GM12878 (cell line): ENCODE measurements around the gene HMX2. TPM values are rescaled to one million over a fixed set of nuclear protein-coding genes. Genes with fewer than 3 reads are reported as not detected.

ENCODE experiments used
- ATAC-seq: fragments of 200-7000 bp; cut with Tn5 transposase; 3 replicates; pipeline ENCODE4 v1.9.1; 2020; ENCODE audit warnings: mild to moderate bottlenecking, moderate library complexity
- BruUV-seq: library from RNA; stranded (reverse); fragments of 400-500 nt; replicated peaks from 2 replicates; lab custom pipeline; 2021; lab: Mats Ljungman, UMichigan
- CTCF ChIA-PET: fragments of 300-600 bp; sonication (Branson Sonifier 250); formaldehyde crosslinking; extraction: SDS; loops from one replicate; lab custom pipeline; 2021; ENCODE audit warnings: inconsistent platforms; lab: Yijun Ruan, JAX
- POLR2A ChIA-PET: fragments of 350-600 bp; formaldehyde crosslinking; extraction: SDS; loops from one replicate; lab custom pipeline; 2021; ENCODE audit warnings: inconsistent platforms; lab: Charles Lee
- RAD21 ChIA-PET: fragments of 300-600 bp; sonication (Branson Sonifier 250); formaldehyde crosslinking; loops from one replicate; lab custom pipeline; 2023; ENCODE audit warnings: antibody characterized with exemption; ENCODE audit not compliant: unreplicated experiment; lab: Charles Lee
- SMC1A ChIA-PET: fragments of 300-600 bp; sonication (Branson Sonifier 250); formaldehyde crosslinking; loops from one replicate; lab custom pipeline; 2023; ENCODE audit not compliant: unreplicated experiment, uncharacterized antibody; lab: Charles Lee
- DNase-seq: peaks from one replicate; pipeline ENCODE4 v3.0.0-alpha.2; 2011; ENCODE audit warnings: low read depth, low spot score
- FAIRE-seq: peaks from 3 replicates; lab custom pipeline; 2011; peaks lifted over from hg19 to GRCh38; lab: Jason Lieb, UNC
- H2AFZ ChIP-seq: 2 replicates; pipeline ENCODE4 v1.6.0; 2011; ENCODE audit warnings: low read depth, low read length, control low read depth; ENCODE audit not compliant: control insufficient read depth
- H3K27ac ChIP-seq: 2 replicates; pipeline ENCODE4 v1.5.1; 2011; ENCODE audit warnings: control low read depth; ENCODE audit not compliant: control insufficient read depth, insufficient read depth
- H3K27me3 ChIP-seq, 2 experiments: replicated peaks in 1 of 2; 2 replicates each; pipeline versions ENCODE4 v1.6.0 to v1.6.1; 2011; ENCODE audit warnings: low read length in 1 of 2; ENCODE audit not compliant: control insufficient read depth in 2 of 2, insufficient read depth in 2 of 2
- H3K36me3 ChIP-seq, 2 experiments: 2 replicates each; pipeline ENCODE4 v1.5.1; 2011; ENCODE audit warnings: low read length in 1 of 2; ENCODE audit not compliant: control insufficient read depth in 2 of 2, insufficient read depth in 2 of 2
- H3K4me1 ChIP-seq: 2 replicates; pipeline ENCODE4 v1.6.1; 2011; ENCODE audit warnings: mild to moderate bottlenecking, low read length, moderate library complexity, mixed read lengths; ENCODE audit not compliant: control insufficient read depth, insufficient read depth
- H3K4me2 ChIP-seq: 2 replicates; pipeline ENCODE4 v1.6.0; 2011; ENCODE audit warnings: control low read depth; ENCODE audit not compliant: control insufficient read depth, insufficient read depth
- H3K4me3 ChIP-seq: fragments of 200-600 bp; sonication (generic); 2 replicates; pipeline ENCODE4 v1.5.1; 2016
- H3K79me2 ChIP-seq: 2 replicates; pipeline ENCODE4 v1.6.0; 2011; ENCODE audit warnings: low read length; ENCODE audit not compliant: control insufficient read depth, insufficient read depth
- H3K9ac ChIP-seq: 2 replicates; pipeline ENCODE4 v1.8.0; 2011; ENCODE audit warnings: low read length, control low read depth, mixed read lengths; ENCODE audit not compliant: control insufficient read depth, insufficient read depth
- H3K9me3 ChIP-seq: replicated peaks from 3 replicates; pipeline ENCODE4 v1.5.1; 2011; ENCODE audit warnings: mild to moderate bottlenecking, low read length; ENCODE audit not compliant: control insufficient read depth, insufficient read depth
- H4K20me1 ChIP-seq: 2 replicates; pipeline ENCODE4 v1.6.0; 2011; ENCODE audit not compliant: control insufficient read depth, insufficient read depth
- BMI1 ChIP-seq: fragments of 450-650 bp; IDR thresholded peaks from 2 replicates; pipeline ENCODE4 v1.6.1; 2016; ENCODE audit warnings: mild to moderate bottlenecking, moderate library complexity, borderline replicate concordance
- CHD1 ChIP-seq: IDR thresholded peaks from 2 replicates; pipeline ENCODE4 v1.6.1; 2012; ENCODE audit warnings: low read depth, low read length, improper control_type of control experiment
- KLF5 ChIP-seq: fragments of 450-650 bp; IDR thresholded peaks from 2 replicates; pipeline ENCODE4 v1.6.1; 2014; ENCODE audit warnings: mild to moderate bottlenecking; ENCODE audit not compliant: partially characterized antibody
- MEF2B ChIP-seq: fragments of 450-650 bp; IDR thresholded peaks from 2 replicates; pipeline ENCODE4 v1.6.1; 2018; ENCODE audit warnings: mild to moderate bottlenecking, moderate library complexity; ENCODE audit not compliant: partially characterized antibody, poor library complexity, severe bottlenecking
- NFYA ChIP-seq: IDR thresholded peaks from 2 replicates; pipeline ENCODE4 v1.6.1; 2011; ENCODE audit warnings: low read depth, mild to moderate bottlenecking, low read length, improper control_type of control experiment, borderline replicate concordance
- SMARCA5 ChIP-seq: fragments of 450-650 bp; IDR thresholded peaks from 2 replicates; pipeline ENCODE4 v1.6.1; 2017; ENCODE audit warnings: mild to moderate bottlenecking
- YBX1 ChIP-seq: fragments of 450-650 bp; IDR thresholded peaks from 2 replicates; pipeline ENCODE4 v1.6.1; 2016; ENCODE audit warnings: antibody characterized with exemption
- ZNF217 ChIP-seq: fragments of 450-650 bp; IDR thresholded peaks from 2 replicates; pipeline ENCODE4 v1.6.1; 2017; ENCODE audit warnings: antibody characterized with exemption, mild to moderate bottlenecking
- ZNF274 ChIP-seq: IDR thresholded peaks from one replicate; pipeline ENCODE4 v1.8.0; 2011; ENCODE audit not compliant: insufficient read length, insufficient read depth
- WGBS: methylation state at CpG from one replicate; pipeline ENCODE4 v1.1.6; 2016; ENCODE audit warnings: low lambda C conversion rate; ENCODE audit not compliant: insufficient replicate concordance, insufficient coverage; ENCODE audit errors: missing lambda C conversion rate; 5-methylcytosine and 5-hydroxymethylcytosine counted together
- in situ Hi-C: fragments of 300-500 bp; cut with MboI; formaldehyde crosslinking; loops from 9 replicates; pipeline ENCODE4 v1.14.3; 2018; ENCODE audit warnings: mixed read lengths
- intact Hi-C: fragments of 100-400 bp; cut with micrococcal nuclease; formaldehyde crosslinking; loops from one replicate; pipeline ENCODE4 v1.14.2; 2022; ENCODE audit not compliant: unreplicated experiment
- polyA plus RNA-seq, 11 experiments: library from polyadenylated mRNA; depleted of rRNA in 4 of 11; unstranded in 6 of 11; stranded (reverse) in 5 of 11; fragments of >200 nt; fragmentation: Nextera tagmentation in 4 of 11; fragmentation: Illumina TruSeq in 1 of 11; extraction: Ambion mirVana in 4 of 11; extraction: Trizol in 1 of 11; gene quantifications; 1 replicate in 1 of 11; 2 replicates in 10 of 11; pipeline versions ENCODE4 v1.2.1 to v1.2.3, GENCODE V29; 2011 to 2016; ENCODE audit warnings: inconsistent platforms in 2 of 11, missing spikeins in 2 of 11, low read depth in 1 of 11
- total RNA-seq, 4 experiments: library from RNA; depleted of rRNA in 3 of 4; stranded (reverse); fragments of >200 nt in 3 of 4; fragmentation: Illumina TruSeq in 1 of 4; extraction: Trizol in 1 of 4; gene quantifications; 2 replicates each; pipeline versions ENCODE4 v1.2.1 to v1.2.3, GENCODE V29; 2013 to 2021
- TF ChIP-seq, protein P1 (sequence below): IDR thresholded peaks from 2 replicates; pipeline ENCODE4 v1.6.1; 2011; ENCODE audit warnings: mild to moderate bottlenecking, low read depth, low read length, moderate library complexity; ENCODE audit not compliant: insufficient replicate concordance
- TF ChIP-seq, protein P2 (sequence below): IDR thresholded peaks from 2 replicates; pipeline ENCODE4 v1.6.1; 2012; ENCODE audit warnings: low read length, inconsistent platforms
- TF ChIP-seq, protein P3 (sequence below): fragments of 450-650 bp; IDR thresholded peaks from 2 replicates; pipeline ENCODE4 v1.6.1; 2017; ENCODE audit warnings: mild to moderate bottlenecking, moderate library complexity
- TF ChIP-seq, protein P4 (sequence below): fragments of 150-350 bp; IDR thresholded peaks from 2 replicates; pipeline ENCODE4 v1.6.1; 2014; ENCODE audit warnings: mild to moderate bottlenecking, low read depth, low read length

Gene HMX2
- total and polyA plus RNA-seq, 10 of the 15 experiments (the other 5 are each of a cell fraction or from before 2014, with no cell fraction given): 1.4 to 31.3 (median 16.8) TPM; not detected in 1

DNA sequence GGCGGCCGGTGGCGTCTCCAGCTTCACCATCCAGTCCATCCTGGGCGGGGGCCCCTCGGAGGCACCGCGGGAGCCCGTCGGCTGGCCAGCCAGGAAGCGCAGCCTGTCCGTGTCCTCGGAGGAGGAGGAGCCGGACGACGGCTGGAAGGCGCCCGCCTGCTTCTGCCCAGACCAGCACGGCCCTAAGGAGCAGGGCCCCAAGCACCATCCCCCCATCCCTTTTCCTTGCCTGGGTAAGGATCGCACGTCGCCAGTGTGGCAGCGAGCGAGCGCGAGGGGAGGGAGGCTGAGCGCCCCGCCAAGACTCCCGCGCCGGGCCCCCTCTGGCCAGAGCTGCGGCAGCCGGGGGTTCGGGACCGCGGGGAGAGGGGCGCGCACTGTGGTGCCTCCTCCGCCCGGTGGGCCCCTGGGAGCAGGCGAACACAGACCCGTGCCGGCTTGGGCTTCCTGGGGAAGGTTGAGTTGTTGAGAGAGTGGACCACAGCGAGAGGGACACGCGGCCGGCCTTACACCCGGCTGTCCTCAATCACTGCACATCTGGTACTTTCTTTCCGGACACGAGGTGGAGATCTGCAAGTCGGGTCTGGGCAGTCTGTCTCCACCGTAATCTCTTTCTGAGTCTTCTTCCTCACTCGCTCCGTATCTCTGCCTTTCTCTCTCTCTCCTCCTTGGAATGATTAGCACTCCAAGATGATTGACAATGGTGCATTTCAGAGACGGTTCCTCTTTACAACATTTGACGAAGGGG is 652 bp downstream of the HMX2 start (continued):
- TF ChIP-seq, protein P1, sequence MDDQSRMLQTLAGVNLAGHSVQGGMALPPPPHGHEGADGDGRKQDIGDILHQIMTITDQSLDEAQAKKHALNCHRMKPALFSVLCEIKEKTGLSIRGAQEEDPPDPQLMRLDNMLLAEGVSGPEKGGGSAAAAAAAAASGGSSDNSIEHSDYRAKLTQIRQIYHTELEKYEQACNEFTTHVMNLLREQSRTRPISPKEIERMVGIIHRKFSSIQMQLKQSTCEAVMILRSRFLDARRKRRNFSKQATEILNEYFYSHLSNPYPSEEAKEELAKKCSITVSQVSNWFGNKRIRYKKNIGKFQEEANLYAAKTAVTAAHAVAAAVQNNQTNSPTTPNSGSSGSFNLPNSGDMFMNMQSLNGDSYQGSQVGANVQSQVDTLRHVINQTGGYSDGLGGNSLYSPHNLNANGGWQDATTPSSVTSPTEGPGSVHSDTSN: no peak
- TF ChIP-seq, protein P2, sequence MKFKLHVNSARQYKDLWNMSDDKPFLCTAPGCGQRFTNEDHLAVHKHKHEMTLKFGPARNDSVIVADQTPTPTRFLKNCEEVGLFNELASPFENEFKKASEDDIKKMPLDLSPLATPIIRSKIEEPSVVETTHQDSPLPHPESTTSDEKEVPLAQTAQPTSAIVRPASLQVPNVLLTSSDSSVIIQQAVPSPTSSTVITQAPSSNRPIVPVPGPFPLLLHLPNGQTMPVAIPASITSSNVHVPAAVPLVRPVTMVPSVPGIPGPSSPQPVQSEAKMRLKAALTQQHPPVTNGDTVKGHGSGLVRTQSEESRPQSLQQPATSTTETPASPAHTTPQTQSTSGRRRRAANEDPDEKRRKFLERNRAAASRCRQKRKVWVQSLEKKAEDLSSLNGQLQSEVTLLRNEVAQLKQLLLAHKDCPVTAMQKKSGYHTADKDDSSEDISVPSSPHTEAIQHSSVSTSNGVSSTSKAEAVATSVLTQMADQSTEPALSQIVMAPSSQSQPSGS: no peak

DNA sequence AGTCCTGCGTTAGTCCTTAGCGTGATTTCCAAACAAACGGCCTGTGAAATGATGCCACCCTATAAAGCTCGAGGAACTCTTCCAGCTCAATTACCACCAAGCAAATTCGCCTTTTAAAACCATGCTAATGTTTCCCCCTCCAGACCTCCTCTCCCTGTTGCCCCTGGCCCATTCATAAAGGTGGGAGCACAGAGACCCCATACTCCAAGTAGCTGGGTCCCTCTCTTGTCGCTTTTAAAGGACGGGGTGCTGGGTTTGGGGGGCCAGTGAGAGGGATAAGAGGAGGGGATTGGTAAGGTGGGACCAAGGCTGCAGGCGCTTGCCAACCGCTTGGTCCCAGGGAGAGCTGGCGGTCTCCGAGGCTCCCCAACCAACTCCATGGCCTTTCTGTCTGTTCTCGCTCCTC is 1.2 kb downstream of the HMX2 start:
- ChIA-PET CTCF (no interaction called here), POLR2A (no interaction called here), RAD21 (no interaction called here), SMC1A (interaction anchor here (0.8 kb wide), 1 partner anchor 18 kb away, joined by 3 read pairs; no protein-coding TSS in a partner anchor)
- Histone ChIP-seq H3K9me3 (peaks cover 1% of the 10 kb centered on the region; the same call in 1 of the 3 replicates), H3K79me2 (peaks cover 28% of the 10 kb centered on the region), H3K27ac (peak overlapping the region; percentile 56), H3K4me2 (peak overlapping the region; percentile 94), H3K27me3 (peaks cover 23 to 26% of the 10 kb centered on the region in 2 experiments), H3K36me3 (no peaks in the 10 kb centered on the region), H3K4me3 (peak overlapping the region; percentile 70), H3K9ac (peak overlapping the region; percentile 76), H4K20me1 (no peaks in the 10 kb centered on the region), H2AFZ (peak overlapping the region; percentile 62), H3K4me1 (peaks cover 16% of the 10 kb centered on the region)
- 11% methylated on average over 12 of the region's 12 CpGs for WGBS
- no peak for DNase-seq
- FAIRE-seq: no peak
- in situ Hi-C loops: no loop called here
- no peak for ATAC-seq
- TF ChIP-seq NFYA (no peak), CHD1 (no peak), SMARCA5 (no peak), KLF5 (no peak), ZNF274 (no peak), YBX1 (no peak), BMI1 (no peak), ZNF217 (no peak), MEF2B (no peak)
- TF ChIP-seq, protein P3, sequence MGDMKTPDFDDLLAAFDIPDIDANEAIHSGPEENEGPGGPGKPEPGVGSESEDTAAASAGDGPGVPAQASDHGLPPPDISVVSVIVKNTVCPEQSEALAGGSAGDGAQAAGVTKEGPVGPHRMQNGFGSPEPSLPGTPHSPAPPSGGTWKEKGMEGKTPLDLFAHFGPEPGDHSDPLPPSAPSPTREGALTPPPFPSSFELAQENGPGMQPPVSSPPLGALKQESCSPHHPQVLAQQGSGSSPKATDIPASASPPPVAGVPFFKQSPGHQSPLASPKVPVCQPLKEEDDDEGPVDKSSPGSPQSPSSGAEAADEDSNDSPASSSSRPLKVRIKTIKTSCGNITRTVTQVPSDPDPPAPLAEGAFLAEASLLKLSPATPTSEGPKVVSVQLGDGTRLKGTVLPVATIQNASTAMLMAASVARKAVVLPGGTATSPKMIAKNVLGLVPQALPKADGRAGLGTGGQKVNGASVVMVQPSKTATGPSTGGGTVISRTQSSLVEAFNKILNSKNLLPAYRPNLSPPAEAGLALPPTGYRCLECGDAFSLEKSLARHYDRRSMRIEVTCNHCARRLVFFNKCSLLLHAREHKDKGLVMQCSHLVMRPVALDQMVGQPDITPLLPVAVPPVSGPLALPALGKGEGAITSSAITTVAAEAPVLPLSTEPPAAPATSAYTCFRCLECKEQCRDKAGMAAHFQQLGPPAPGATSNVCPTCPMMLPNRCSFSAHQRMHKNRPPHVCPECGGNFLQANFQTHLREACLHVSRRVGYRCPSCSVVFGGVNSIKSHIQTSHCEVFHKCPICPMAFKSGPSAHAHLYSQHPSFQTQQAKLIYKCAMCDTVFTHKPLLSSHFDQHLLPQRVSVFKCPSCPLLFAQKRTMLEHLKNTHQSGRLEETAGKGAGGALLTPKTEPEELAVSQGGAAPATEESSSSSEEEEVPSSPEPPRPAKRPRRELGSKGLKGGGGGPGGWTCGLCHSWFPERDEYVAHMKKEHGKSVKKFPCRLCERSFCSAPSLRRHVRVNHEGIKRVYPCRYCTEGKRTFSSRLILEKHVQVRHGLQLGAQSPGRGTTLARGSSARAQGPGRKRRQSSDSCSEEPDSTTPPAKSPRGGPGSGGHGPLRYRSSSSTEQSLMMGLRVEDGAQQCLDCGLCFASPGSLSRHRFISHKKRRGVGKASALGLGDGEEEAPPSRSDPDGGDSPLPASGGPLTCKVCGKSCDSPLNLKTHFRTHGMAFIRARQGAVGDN: no peak
- TF ChIP-seq, protein P4, sequence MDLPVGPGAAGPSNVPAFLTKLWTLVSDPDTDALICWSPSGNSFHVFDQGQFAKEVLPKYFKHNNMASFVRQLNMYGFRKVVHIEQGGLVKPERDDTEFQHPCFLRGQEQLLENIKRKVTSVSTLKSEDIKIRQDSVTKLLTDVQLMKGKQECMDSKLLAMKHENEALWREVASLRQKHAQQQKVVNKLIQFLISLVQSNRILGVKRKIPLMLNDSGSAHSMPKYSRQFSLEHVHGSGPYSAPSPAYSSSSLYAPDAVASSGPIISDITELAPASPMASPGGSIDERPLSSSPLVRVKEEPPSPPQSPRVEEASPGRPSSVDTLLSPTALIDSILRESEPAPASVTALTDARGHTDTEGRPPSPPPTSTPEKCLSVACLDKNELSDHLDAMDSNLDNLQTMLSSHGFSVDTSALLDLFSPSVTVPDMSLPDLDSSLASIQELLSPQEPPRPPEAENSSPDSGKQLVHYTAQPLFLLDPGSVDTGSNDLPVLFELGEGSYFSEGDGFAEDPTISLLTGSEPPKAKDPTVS: no peak
- no TSS peak for BruUV-seq
- intact Hi-C loops: no loop called here
